Endothelial cell of umbilical vein (primary cell): ENCODE measurements around the gene LIN7B. TPM values are rescaled to one million over a fixed set of nuclear protein-coding genes. Genes with fewer than 3 reads are reported as not detected.

Source experiments
- BruUV-seq: library from RNA; stranded (reverse); fragments of 400-500 nt; replicated peaks from 2 replicates; lab custom pipeline; 2021; lab: Mats Ljungman, UMichigan
- CTCF ChIA-PET: fragments of 300-600, 350-600 bp; sonication (Branson Sonifier 250); formaldehyde crosslinking; loops from one replicate; lab custom pipeline; 2021; ENCODE audit warnings: antibody characterized with exemption, inconsistent platforms; lab: Charles Lee
- POLR2A ChIA-PET: fragments of 300-600, 350-600 bp; sonication (Branson Sonifier 250); formaldehyde crosslinking; loops from one replicate; lab custom pipeline; 2021; ENCODE audit warnings: antibody characterized with exemption, inconsistent platforms; lab: Charles Lee
- DNase-seq: peaks from one replicate; pipeline ENCODE4 v3.0.0-alpha.2; 2011; ENCODE audit warnings: low read depth, low spot score
- FAIRE-seq: peaks from 2 replicates; lab custom pipeline; 2011; peaks lifted over from hg19 to GRCh38; lab: Jason Lieb, UNC
- H2AFZ ChIP-seq: 2 replicates; pipeline ENCODE4 v1.6.0; 2012; ENCODE audit warnings: low read depth, low read length, control low read depth, inconsistent platforms
- H3K27ac ChIP-seq: 2 replicates; pipeline ENCODE4 v1.5.1; 2011; ENCODE audit warnings: low read depth, mild to moderate bottlenecking, control low read depth, low read length, moderate library complexity; ENCODE audit not compliant: insufficient read depth
- H3K27me3 ChIP-seq, 2 experiments: 2 replicates each; pipeline versions ENCODE4 v1.6.0 to v1.6.1; 2011; ENCODE audit warnings: low read length in 2 of 2, mixed read lengths in 1 of 2; ENCODE audit not compliant: control insufficient read depth in 2 of 2, insufficient read depth in 2 of 2
- H3K36me3 ChIP-seq, 2 experiments: 2 replicates in 1 of 2; 3 replicates in 1 of 2; pipeline ENCODE4 v1.5.1; 2011; ENCODE audit warnings: low read length in 2 of 2, mild to moderate bottlenecking in 1 of 2, moderate library complexity in 1 of 2; ENCODE audit not compliant: control insufficient read depth in 2 of 2, insufficient read depth in 2 of 2; ENCODE audit errors: extremely low read depth in 1 of 2
- H3K4me1 ChIP-seq: 3 replicates; pipeline ENCODE4 v1.5.1; 2011; ENCODE audit warnings: mild to moderate bottlenecking, low read length; ENCODE audit not compliant: control insufficient read depth, insufficient read depth; ENCODE audit errors: extremely low read depth
- H3K4me2 ChIP-seq: 2 replicates; pipeline ENCODE4 v1.6.1; 2011; ENCODE audit warnings: low read length, control low read depth, mixed read lengths; ENCODE audit not compliant: insufficient read depth
- H3K4me3 ChIP-seq, 3 experiments: fragments of 200-600 bp in 1 of 3; sonication (generic), shearing (Covaris generic) in 1 of 3; replicated peaks in 1 of 3; 2 replicates each; pipeline ENCODE4 v1.5.1; 2011 to 2016; ENCODE audit warnings: control low read depth in 3 of 3, low read length in 3 of 3, mild to moderate bottlenecking in 2 of 3, inconsistent platforms in 1 of 3, low read depth in 1 of 3, moderate library complexity in 1 of 3; ENCODE audit not compliant: insufficient read depth in 1 of 3
- H3K79me2 ChIP-seq: 2 replicates; pipeline ENCODE4 v1.6.0; 2012; ENCODE audit warnings: low read length, inconsistent platforms; ENCODE audit not compliant: control insufficient read depth, insufficient read depth
- H3K9ac ChIP-seq: replicated peaks from 2 replicates; pipeline ENCODE3; 2011; ENCODE audit warnings: low read length, control low read depth; ENCODE audit not compliant: insufficient read depth; ENCODE audit errors: extremely low read depth
- H3K9me1 ChIP-seq: replicated peaks from 3 replicates; pipeline ENCODE4 v1.6.0; 2011; ENCODE audit warnings: mild to moderate bottlenecking, low read length; ENCODE audit not compliant: control insufficient read depth, insufficient read depth; ENCODE audit errors: extremely low read depth
- H3K9me3 ChIP-seq: replicated peaks from 2 replicates; pipeline ENCODE4 v1.5.1; 2012; ENCODE audit warnings: low read length, inconsistent platforms; ENCODE audit not compliant: control insufficient read depth, insufficient read depth
- H4K20me1 ChIP-seq: replicated peaks from 2 replicates; pipeline ENCODE3; 2011; ENCODE audit warnings: mild to moderate bottlenecking, low read length; ENCODE audit not compliant: control insufficient read depth, insufficient read depth; ENCODE audit errors: extremely low read depth
- EZH2 ChIP-seq: IDR thresholded peaks from 2 replicates; pipeline ENCODE4 v1.6.1; 2012; ENCODE audit warnings: borderline replicate concordance, low read depth, mild to moderate bottlenecking, moderate library complexity, low read length, inconsistent platforms; ENCODE audit not compliant: severe bottlenecking
- FOS ChIP-seq: IDR thresholded peaks from 2 replicates; pipeline ENCODE4 v1.6.1; 2011; ENCODE audit warnings: mild to moderate bottlenecking, low read length, moderate library complexity, borderline replicate concordance; ENCODE audit not compliant: insufficient read depth
- GATA2 ChIP-seq: IDR thresholded peaks from 2 replicates; pipeline ENCODE4 v1.7.0; 2011; ENCODE audit warnings: low read depth, mild to moderate bottlenecking, moderate library complexity, mixed read lengths, low read length; ENCODE audit not compliant: insufficient read length, insufficient read depth
- JUN ChIP-seq: IDR thresholded peaks from 2 replicates; pipeline ENCODE4 v1.6.1; 2011; ENCODE audit warnings: borderline replicate concordance, low read depth; ENCODE audit not compliant: insufficient read length, insufficient read depth
- MYC ChIP-seq: IDR thresholded peaks from one replicate; pipeline ENCODE4 v1.6.1; 2011; ENCODE audit warnings: mild to moderate bottlenecking, low read depth, low read length
- POLR2A ChIP-seq: IDR thresholded peaks from 2 replicates; pipeline ENCODE4 v1.6.1; 2012; ENCODE audit warnings: low read depth, mild to moderate bottlenecking, control low read depth, low read length
- POLR2AphosphoS5 ChIP-seq: IDR thresholded peaks from 2 replicates; pipeline ENCODE4 v1.6.1; 2012; ENCODE audit warnings: low read depth, mild to moderate bottlenecking, control low read depth, low read length, moderate library complexity; ENCODE audit not compliant: insufficient read depth
- dilution Hi-C: fragments of 300-500 bp; cut with MboI; formaldehyde crosslinking; loops from one replicate; pipeline ENCODE4 v1.15.0; 2019; ENCODE audit warnings: low sequenced_read_pairs; ENCODE audit not compliant: extremely low pct_ligation_motif_present
- intact Hi-C: fragments of 100-400 bp; cut with micrococcal nuclease; formaldehyde crosslinking; loops from one replicate; pipeline ENCODE4 v1.10.0; 2022
- polyA plus RNA-seq, 4 experiments: library from polyadenylated mRNA; depleted of rRNA in 3 of 4; stranded (reverse) in 3 of 4; unstranded in 1 of 4; fragments of >200 nt; gene quantifications; 2 replicates each; pipeline versions ENCODE4 v1.2.1 to v1.2.3, GENCODE V29; 2011 to 2012; ENCODE audit warnings: missing spikeins in 1 of 4
- total RNA-seq: library from RNA; stranded (reverse); gene quantifications from 2 replicates; pipeline ENCODE4 v1.2.3, GENCODE V29; 2021
- TF ChIP-seq, protein P1 (sequence below): IDR thresholded peaks from 2 replicates; pipeline ENCODE4 v1.6.1; 2011; ENCODE audit not compliant: insufficient read depth, insufficient read length
- TF ChIP-seq, protein P2 (sequence below), 2 donors: IDR thresholded peaks; 1 replicate in 1 of 2; 2 replicates in 1 of 2; pipeline ENCODE4 v1.5.1; 2011; ENCODE audit warnings: low read length in 2 of 2, mild to moderate bottlenecking in 2 of 2, moderate library complexity in 2 of 2, control low read depth in 1 of 2, inconsistent platforms in 1 of 2, low read depth in 1 of 2; ENCODE audit not compliant: insufficient read depth in 1 of 2; ENCODE audit errors: extremely low read depth in 1 of 2

The LIN7B gene
- total and polyA plus RNA-seq, 2 donors (not counting 3 experiments of a cell fraction or from before 2014, with no cell fraction given) = 2.2 to 4.2 TPM

DNA sequence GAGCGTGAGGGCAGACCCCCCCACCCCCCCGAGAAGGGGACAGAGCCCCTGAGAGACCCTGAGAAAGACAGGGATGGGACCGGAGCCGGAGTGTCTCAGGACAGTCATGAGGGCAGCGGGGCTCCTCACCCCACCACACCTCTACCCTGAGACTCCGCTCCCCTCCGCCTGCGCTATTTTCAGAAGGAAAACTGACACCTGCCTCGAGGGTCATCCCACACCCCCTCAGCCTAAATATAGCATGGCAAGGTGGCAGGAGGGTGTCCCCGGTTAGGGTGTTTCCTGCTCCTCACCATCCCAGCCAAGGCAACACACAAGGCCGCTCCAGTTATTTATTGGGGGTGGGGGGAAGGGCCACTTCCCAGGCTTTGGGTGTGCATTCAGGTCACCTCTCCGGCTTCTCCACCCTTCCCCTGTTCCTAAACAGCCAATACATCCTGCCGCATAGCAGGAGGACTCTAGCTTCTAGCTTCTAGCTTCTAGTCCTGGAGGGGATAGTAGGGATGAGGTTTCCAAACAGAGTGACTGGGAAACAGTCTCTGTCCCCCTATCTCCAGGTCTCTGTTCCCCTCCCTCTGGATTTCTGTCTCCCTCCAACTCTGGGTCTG is 48.2 kb upstream of the LIN7B start:
- H3K9me3 ChIP-seq = no peaks in the 10 kb centered on the region
- no peak overlapping the region for H3K4me3 ChIP-seq
- H2AFZ ChIP-seq = no peak overlapping the region
- no peaks in the 10 kb centered on the region for H3K79me2 ChIP-seq
- no peak for DNase-seq
- no peaks in the 10 kb centered on the region for H3K4me1 ChIP-seq
- ChIA-PET CTCF (interaction anchor here (0.6 to 1.9 kb wide), 3 partner anchors 8 to 133 kb away, joined by 3 to 6 read pairs (median 6); no protein-coding TSS in a partner anchor), POLR2A (no interaction called here)
- FAIRE-seq = no peak
- peaks cover 33 to 42% of the 10 kb centered on the region in 2 experiments for H3K27me3 ChIP-seq
- H3K9ac ChIP-seq = no peak overlapping the region
- H3K4me2 ChIP-seq = no peak overlapping the region
- intact Hi-C loops = no loop called here
- H4K20me1 ChIP-seq = no peaks in the 10 kb centered on the region
- no TSS peak for BruUV-seq
- H3K9me1 ChIP-seq = no peaks in the 10 kb centered on the region
- dilution Hi-C loops = no loop called here
- no peak overlapping the region for H3K27ac ChIP-seq
- H3K36me3 ChIP-seq = no peaks in the 10 kb centered on the region
- TF ChIP-seq MYC = no peak
- TF ChIP-seq, protein P1, sequence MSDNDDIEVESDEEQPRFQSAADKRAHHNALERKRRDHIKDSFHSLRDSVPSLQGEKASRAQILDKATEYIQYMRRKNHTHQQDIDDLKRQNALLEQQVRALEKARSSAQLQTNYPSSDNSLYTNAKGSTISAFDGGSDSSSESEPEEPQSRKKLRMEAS = no peak
- TF ChIP-seq POLR2AphosphoS5 = no peak
- no peak for TF ChIP-seq JUN
- TF ChIP-seq POLR2A = no peak
- TF ChIP-seq GATA2 = no peak
- TF ChIP-seq FOS = no peak
- TF ChIP-seq EZH2 = no peak
- TF ChIP-seq, protein P2, sequence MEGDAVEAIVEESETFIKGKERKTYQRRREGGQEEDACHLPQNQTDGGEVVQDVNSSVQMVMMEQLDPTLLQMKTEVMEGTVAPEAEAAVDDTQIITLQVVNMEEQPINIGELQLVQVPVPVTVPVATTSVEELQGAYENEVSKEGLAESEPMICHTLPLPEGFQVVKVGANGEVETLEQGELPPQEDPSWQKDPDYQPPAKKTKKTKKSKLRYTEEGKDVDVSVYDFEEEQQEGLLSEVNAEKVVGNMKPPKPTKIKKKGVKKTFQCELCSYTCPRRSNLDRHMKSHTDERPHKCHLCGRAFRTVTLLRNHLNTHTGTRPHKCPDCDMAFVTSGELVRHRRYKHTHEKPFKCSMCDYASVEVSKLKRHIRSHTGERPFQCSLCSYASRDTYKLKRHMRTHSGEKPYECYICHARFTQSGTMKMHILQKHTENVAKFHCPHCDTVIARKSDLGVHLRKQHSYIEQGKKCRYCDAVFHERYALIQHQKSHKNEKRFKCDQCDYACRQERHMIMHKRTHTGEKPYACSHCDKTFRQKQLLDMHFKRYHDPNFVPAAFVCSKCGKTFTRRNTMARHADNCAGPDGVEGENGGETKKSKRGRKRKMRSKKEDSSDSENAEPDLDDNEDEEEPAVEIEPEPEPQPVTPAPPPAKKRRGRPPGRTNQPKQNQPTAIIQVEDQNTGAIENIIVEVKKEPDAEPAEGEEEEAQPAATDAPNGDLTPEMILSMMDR (IDR thresholded peaks at IDR 0.05; ENCODE audit: extremely low read depth in 1 of 2, insufficient read depth in 1 of 2, low read depth in 1 of 2, low read length in 2 of 2) = no peak
